Hepatocyte (in vitro differentiated cells): Measurements from ENCODE around the gene HSPE1.

ENCODE experiments used
- EZH2 ChIP-seq: fragments of 200-600 bp; sonication (generic); IDR thresholded peaks from 2 replicates; pipeline ENCODE4 v1.6.1; 2016; ENCODE audit warnings: antibody characterized with exemption, mild to moderate bottlenecking, borderline replicate concordance
- EZH2phosphoT487 ChIP-seq: fragments of 200-600 bp; sonication (generic); IDR thresholded peaks from one replicate; pipeline ENCODE4 v1.6.1; 2018; ENCODE audit warnings: antibody characterized with exemption, mild to moderate bottlenecking, low read depth, moderate library complexity; ENCODE audit not compliant: unreplicated experiment, severe bottlenecking
- TF ChIP-seq, protein P1 (sequence below): fragments of 200-600 bp; sonication (generic); IDR thresholded peaks from 2 replicates; pipeline ENCODE4 v1.5.1; 2016; ENCODE audit warnings: antibody characterized with exemption, mild to moderate bottlenecking; ENCODE audit not compliant: poor library complexity

DNA sequence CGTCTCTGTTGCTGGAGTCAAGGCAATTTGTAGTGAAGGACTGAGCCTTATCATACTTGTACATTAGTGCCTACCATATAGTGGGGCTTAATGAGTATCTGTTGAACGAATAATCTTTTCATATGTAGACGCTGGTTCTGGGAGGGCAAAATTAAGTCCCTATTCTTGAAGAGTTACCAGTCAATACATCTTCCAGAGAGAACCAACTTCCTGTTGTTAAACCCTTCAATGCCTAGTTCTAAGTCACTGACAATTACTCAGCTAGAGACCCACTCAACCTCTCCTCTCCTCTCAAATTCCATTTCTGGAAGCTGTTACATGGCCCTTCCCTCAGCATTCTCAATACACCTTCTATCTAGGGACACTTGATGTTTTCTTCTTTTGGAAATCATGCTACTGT is 14.6 kb downstream of the HSPE1 start:
- TF ChIP-seq EZH2phosphoT487 (no peak), EZH2 (no peak)
- TF ChIP-seq, protein P1, sequence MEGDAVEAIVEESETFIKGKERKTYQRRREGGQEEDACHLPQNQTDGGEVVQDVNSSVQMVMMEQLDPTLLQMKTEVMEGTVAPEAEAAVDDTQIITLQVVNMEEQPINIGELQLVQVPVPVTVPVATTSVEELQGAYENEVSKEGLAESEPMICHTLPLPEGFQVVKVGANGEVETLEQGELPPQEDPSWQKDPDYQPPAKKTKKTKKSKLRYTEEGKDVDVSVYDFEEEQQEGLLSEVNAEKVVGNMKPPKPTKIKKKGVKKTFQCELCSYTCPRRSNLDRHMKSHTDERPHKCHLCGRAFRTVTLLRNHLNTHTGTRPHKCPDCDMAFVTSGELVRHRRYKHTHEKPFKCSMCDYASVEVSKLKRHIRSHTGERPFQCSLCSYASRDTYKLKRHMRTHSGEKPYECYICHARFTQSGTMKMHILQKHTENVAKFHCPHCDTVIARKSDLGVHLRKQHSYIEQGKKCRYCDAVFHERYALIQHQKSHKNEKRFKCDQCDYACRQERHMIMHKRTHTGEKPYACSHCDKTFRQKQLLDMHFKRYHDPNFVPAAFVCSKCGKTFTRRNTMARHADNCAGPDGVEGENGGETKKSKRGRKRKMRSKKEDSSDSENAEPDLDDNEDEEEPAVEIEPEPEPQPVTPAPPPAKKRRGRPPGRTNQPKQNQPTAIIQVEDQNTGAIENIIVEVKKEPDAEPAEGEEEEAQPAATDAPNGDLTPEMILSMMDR, result no peak
